ENCODE results near the gene WDFY2. TPM values are rescaled to one million over a fixed set of nuclear protein-coding genes. Genes with fewer than 3 reads are reported as not detected.
"Not testable (repeated sequence)": the region's sequence is repeated elsewhere in the genome, so short reads cannot be mapped to it uniquely, and the experiment has no call there.

Gene WDFY2
- total RNA-seq, 4 donors from 2014 or later, result 12.9 to 23.2 (median 17.1) TPM

DNA sequence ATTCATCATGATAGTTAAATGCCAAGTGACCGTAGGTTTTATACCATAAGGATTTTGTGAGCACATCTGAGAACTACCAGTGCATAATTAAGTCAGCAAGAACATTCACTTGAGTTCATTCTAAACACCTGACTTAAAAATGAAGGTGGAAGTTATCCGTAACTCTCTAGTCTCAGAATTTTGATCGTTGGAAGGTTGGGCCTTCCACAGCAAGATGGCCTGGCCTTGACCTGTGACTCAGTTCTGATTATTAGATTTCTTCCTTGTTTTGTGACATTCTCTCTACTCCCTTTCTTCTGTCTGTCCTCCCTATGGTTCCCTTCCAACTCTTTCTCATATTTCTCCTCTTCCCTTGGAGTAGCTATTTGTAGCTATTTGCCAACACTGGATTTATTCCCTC is 20.0 kb upstream of the WDFY2 start:
- no peak overlapping the region for H3K4me3 ChIP-seq
- peaks cover 0 to 8% (median 0%) of the 10 kb centered on the region in 4 donors for H3K9me3 ChIP-seq
- H3K4me1 ChIP-seq, result no peaks in the 10 kb centered on the region
- H3K27me3 ChIP-seq, result no peaks in the 10 kb centered on the region
- WGBS, 2 donors, result 84 to 86% methylated on average over 3 of the region's 3 CpGs
- no peaks in the 10 kb centered on the region for H3K36me3 ChIP-seq
- no peak for DNase-seq (ENCODE audit: low spot score in 2 of 2)
- TF ChIP-seq, protein P1, sequence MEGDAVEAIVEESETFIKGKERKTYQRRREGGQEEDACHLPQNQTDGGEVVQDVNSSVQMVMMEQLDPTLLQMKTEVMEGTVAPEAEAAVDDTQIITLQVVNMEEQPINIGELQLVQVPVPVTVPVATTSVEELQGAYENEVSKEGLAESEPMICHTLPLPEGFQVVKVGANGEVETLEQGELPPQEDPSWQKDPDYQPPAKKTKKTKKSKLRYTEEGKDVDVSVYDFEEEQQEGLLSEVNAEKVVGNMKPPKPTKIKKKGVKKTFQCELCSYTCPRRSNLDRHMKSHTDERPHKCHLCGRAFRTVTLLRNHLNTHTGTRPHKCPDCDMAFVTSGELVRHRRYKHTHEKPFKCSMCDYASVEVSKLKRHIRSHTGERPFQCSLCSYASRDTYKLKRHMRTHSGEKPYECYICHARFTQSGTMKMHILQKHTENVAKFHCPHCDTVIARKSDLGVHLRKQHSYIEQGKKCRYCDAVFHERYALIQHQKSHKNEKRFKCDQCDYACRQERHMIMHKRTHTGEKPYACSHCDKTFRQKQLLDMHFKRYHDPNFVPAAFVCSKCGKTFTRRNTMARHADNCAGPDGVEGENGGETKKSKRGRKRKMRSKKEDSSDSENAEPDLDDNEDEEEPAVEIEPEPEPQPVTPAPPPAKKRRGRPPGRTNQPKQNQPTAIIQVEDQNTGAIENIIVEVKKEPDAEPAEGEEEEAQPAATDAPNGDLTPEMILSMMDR (IDR thresholded peaks at IDR 0.05), result no peak
- no peak for TF ChIP-seq EP300 (IDR thresholded peaks at IDR 0.05)
- TF ChIP-seq POLR2A (IDR thresholded peaks at IDR 0.05), result no peak
- no peak overlapping the region for H3K27ac ChIP-seq

DNA sequence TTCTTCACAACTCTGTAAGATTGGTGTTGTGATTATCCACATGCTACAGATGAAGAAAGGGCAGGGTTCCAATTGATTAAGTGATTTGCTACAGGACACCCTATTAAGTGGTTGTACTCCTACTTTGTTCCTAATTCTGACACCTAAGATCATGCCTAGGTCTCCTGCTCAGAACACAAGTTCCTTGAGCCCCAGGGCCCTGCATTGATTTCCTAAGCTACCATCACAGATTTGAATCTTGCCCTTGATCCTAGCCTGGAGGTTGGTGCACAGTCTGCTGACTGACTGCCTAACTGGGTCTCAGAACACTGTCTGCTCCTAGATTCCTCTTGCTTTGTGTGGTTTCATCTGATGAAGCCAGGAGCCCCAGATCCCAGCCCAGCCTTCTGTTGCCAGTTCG is 19.6 kb upstream of the WDFY2 start:
- Histone ChIP-seq H3K4me3 (no peak overlapping the region), H3K27me3 (no peaks in the 10 kb centered on the region), H3K4me1 (no peaks in the 10 kb centered on the region), H3K9me3 (peaks cover 0 to 8% (median 0%) of the 10 kb centered on the region in 4 donors), H3K36me3 (no peaks in the 10 kb centered on the region), H3K27ac (no peak overlapping the region)
- no peak for DNase-seq (ENCODE audit: low spot score in 2 of 2)
- WGBS, 2 donors, result 87 to 100% methylated on average over 1 of the region's 1 CpG
- TF ChIP-seq POLR2A (IDR thresholded peaks at IDR 0.05) (no peak), EP300 (IDR thresholded peaks at IDR 0.05) (no peak)
- TF ChIP-seq, protein P1 (IDR thresholded peaks at IDR 0.05), result no peak

DNA sequence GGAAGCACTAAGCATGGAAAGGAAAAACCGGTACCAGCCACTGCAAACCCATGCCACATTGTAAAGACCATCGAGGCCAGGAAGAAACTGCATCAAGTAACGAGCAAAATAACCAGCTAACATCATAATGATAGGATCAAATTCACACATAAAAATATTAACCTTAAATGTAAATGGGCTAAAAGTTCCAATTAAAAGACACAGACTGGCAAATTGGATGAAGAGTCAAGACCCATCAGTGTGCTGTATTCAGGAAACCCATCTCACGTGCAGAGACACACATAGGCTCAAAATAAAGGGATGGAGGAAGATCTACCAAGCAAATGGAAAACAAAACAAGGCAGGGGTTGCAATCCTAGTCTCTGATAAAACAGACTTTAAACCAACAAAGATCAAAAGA is 15.3 kb upstream of the WDFY2 start:
- not testable (repeated sequence) for H3K27me3 ChIP-seq; H3K9me3 ChIP-seq; H3K4me1 ChIP-seq; H3K27ac ChIP-seq; DNase-seq (ENCODE audit: low spot score in 2 of 2); H3K36me3 ChIP-seq; H3K4me3 ChIP-seq
- WGBS, 2 donors, result 82 to 88% methylated on average over 4 of the region's 4 CpGs

DNA sequence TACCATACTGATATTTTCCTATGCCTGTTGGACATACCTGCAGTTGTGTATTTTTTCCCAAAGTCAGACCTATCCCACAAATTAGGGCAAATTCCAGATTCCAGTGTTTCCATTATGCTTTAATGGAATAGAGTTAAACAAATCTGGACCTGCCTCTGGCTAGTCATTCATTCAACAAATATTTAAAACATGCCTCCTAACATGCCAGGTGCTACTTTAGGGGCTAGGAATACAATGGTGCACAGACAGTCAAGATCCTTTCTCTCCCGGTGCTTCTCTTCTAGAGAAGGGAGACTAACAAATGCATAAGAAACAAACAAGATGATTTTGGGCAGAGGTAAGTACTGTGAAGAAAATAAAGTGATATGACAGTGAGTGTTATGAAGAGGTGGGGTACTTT is 7.5 kb upstream of the WDFY2 start:
- Histone ChIP-seq H3K9me3 (no peaks in the 10 kb centered on the region), H3K4me1 (no peaks in the 10 kb centered on the region), H3K4me3 (no peak overlapping the region), H3K36me3 (no peaks in the 10 kb centered on the region), H3K27me3 (no peaks in the 10 kb centered on the region), H3K27ac (no peak overlapping the region)
- TF ChIP-seq POLR2A (IDR thresholded peaks at IDR 0.05) (no peak), EP300 (IDR thresholded peaks at IDR 0.05) (no peak)
- TF ChIP-seq, protein P1 (IDR thresholded peaks at IDR 0.05), result no peak
- 88 to 92% methylated on average over 1 of the region's 1 CpG for WGBS, 2 donors
- no peak for DNase-seq (ENCODE audit: low spot score in 2 of 2)

DNA sequence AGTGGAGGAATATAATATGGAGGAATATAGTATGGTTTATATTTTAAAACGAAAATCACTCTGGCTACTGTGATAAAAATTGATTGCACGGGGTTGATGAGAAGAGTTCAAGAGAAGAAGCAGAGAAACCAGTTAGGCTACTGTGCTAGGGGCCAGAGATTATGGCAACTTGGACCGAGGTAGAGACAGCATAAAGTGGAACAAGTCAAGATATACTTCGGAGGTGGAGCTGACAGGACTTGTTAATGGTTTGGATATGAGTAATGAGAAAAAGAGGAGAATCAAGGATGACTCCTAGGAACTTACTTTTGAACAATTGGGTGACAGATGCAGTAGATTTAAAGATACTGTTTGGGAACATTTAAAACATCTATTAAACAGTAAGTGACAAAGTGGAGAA is 6.6 kb upstream of the WDFY2 start:
- no peak overlapping the region for H3K27ac ChIP-seq

More for the DNA sequence above, 6.6 kb upstream of the WDFY2 start:
- no peak for DNase-seq (ENCODE audit: low spot score in 2 of 2)
- Histone ChIP-seq H3K4me3 (no peak overlapping the region), H3K4me1 (no peaks in the 10 kb centered on the region), H3K9me3 (no peaks in the 10 kb centered on the region), H3K36me3 (no peaks in the 10 kb centered on the region), H3K27me3 (no peaks in the 10 kb centered on the region)
- TF ChIP-seq, protein P1 (IDR thresholded peaks at IDR 0.05), result no peak
- TF ChIP-seq EP300 (IDR thresholded peaks at IDR 0.05), result no peak
- no peak for TF ChIP-seq POLR2A (IDR thresholded peaks at IDR 0.05)
- 92 to 93% methylated on average over 4 of the region's 4 CpGs for WGBS, 2 donors

Data from tibial nerve (tissue), 4 donors.